Effector CD8-positive, alpha-beta T cell (primary cell): Measurements from ENCODE around the gene FH.

Source experiments
- DNase-seq: peaks from one replicate; lab custom pipeline; 2025; lab: John Stamatoyannopoulos, UW
- total RNA-seq, 4 experiments: gene quantifications; one replicate each; lab custom pipeline; 2026; lab: John Stamatoyannopoulos, UW

The FH gene
- 31.0 to 51.8 (median 37.8) reads per million in 4 experiments for total RNA-seq

DNA sequence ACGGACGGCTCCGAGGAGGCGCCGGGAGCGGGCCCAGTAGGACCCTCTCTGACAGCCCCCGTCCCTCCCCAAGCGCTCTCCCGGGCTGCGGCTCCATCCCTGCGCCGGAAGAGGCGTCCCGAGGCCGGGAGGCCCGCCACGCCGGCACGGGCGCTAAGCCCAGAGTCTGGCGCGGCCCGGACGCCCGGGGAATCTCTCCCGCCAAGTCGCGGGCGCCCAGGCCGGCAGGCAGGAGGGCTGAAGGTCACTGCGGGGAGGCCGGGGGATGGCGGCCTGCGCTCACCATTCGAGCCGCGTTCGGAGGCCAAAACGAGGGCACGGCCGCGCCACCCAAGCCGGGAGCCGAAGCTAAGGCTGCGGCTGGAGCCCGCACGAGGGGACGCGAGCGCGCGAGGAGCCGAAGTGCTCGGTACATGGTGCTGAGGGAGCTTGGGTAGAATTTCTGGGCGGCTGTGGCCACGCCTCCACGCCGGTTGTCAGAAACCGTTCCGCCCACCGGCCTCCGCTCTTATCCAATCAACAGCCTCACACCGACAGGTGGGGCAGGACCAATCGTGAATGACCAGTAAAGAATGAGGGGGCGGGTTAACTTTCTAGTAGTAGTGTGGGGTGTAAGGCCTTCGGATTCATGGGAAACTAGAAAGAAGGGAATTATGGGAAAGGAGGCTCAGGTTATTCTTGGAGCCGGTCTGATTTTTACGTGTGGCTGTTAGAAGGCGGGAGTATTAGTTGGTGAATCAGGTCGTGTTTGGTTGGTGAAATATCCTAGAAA is at the start of gene FH:
FH (minus strand) TSS at position 448 of the 772 bp plus-strand sequence; CDS start at position 415, 33 bp downstream.
- peak; percentile 87 for DNase-seq

DNA sequence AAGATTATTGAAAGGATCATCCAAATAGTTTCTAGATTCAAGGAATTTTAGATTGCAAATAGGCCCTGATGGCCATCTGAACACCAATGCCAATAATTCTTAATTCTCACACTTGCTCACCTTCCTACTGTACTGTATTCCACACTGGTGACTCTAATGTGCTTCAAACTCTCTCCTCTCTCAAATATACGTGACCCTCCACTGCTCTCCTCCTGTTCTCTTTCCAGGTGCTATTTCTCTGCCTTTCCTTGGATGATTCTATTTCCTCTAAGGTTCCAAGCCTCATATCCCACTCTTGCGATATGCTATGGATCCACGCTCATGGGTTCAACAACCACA is 41.3 kb upstream of the FH start:
- DNase-seq: no peak

DNA sequence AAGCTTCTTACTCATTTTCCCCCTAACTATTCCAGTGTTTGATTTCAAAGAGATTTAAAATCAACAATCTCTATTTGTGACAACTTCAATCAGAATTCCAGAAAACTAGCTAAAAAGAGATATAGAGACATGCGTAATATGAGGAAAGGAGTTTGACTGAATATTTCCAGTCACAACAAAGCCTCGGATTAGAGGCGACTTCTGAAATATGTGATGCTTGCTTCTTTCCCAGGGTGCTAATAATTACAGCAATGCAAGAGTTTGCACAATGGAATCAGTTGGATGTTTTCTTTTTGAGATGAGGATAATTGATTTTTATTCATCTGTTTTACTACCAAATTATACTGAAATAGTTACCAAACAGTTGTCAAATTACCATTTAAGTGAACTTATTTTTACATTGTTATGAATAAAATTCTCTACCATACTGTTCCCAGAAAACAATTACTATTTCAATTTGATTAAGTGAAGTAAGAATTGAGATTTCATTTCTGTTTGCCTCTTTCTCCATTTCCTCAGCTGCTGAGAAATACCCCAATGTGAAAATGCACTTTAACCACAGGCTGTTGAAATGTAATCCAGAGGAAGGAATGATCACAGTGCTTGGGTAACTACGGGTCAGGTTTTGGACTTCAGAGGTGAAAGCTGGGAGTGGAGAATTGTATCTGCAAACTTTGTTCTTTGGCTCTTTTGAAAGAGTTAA is 40.7 kb upstream of the FH start:
- no peak for DNase-seq

DNA sequence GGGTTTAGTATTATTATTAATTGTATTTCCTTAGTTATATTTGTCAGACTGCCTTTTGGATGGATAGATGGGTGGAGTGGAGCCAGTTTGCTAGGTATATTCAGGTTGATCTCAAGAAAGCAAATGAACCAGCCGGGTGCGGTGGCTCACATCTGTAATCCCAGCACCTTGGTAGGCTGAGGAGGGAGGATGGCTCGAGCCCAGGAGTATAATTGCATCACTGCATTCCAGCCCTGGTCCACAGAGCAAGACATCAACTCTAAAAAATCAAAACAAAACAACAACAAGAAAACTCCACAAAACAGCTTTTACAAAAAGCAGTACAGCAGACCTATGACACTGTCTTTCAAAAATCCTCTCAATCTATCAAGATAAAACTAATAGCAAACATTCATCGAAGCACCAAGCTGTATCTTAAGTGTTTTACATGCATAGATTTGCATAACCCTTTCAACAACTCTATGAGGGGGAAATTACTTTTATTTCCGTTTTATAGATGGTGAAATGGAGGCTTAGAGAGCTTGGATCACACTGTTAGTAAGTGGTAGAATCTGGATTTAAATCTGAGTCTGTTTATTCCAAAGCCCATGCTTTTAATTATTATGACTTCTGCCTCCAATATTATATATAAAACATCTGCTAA is 38.1 kb upstream of the FH start:
- DNase-seq: no peak

DNA sequence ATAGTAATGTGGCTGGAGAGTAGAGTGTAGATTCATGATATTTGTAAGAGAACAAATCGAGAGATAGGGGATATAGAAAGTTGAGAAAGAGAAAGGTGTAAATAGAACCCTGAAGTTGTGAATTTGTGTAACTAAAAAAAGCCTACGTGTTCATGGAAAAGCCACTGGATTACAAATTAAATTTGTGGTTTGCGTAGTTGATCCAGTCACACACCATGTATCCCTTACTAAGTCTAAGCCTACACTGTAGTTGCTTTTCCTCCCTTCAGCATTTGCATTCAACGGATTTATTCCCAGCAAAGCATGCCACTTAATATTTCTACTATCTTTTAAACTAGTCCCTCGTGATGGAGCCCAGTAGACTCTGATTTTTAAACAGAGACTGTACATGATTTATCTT is 37.5 kb upstream of the FH start:
- no peak for DNase-seq

DNA sequence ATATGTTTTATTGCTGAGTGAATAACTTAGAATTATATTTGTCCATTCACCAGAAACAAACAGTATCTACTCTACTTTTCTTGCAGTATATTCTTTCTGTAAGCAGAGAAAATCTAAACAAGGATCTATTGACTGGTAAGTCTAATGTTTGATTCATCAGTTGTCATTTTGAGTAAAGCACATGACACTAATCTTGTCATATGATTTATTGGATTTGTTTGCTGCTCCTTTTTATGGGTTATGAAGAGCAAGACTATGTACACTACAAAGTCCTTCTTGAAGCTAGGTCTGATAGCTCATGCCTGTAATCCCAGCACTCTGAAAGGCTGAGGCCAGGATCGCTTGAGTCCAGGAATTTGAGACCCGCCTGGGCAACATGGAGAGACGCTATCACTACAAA is 36.0 kb upstream of the FH start:
- no peak for DNase-seq

DNA sequence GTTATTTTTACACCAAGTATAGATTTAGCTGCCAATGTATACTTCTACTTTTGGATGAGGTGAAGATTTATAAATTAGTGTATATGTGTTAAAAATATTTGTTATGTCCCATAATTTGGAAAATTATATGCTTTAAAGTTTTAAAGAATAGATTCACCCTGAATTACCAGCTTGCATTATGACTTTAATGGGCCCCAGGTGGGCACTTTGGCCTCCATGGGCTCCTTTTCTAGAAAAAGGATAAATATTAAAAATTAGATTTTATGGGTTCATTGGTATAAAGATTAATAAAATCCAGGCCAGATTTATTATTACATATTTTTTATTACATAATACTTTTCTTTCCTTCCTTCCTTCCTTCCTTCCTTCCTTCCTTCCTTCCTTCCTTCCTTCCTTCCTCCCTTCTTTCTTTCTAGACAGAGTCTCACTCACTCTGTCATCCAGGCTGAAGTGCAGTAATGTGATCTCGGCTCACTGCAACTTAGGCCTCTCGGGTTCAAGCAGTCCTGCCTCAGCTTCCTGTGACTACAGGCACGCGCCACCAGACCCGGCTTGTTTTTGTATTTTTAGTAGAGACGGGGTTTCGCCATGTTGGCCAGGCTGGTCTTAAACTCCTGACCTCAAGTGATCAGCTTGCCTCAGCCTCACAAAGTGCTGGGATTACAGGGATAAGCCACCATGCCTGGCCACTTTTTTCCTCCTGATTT is 34.5 kb upstream of the FH start:
- no peak for DNase-seq

DNA sequence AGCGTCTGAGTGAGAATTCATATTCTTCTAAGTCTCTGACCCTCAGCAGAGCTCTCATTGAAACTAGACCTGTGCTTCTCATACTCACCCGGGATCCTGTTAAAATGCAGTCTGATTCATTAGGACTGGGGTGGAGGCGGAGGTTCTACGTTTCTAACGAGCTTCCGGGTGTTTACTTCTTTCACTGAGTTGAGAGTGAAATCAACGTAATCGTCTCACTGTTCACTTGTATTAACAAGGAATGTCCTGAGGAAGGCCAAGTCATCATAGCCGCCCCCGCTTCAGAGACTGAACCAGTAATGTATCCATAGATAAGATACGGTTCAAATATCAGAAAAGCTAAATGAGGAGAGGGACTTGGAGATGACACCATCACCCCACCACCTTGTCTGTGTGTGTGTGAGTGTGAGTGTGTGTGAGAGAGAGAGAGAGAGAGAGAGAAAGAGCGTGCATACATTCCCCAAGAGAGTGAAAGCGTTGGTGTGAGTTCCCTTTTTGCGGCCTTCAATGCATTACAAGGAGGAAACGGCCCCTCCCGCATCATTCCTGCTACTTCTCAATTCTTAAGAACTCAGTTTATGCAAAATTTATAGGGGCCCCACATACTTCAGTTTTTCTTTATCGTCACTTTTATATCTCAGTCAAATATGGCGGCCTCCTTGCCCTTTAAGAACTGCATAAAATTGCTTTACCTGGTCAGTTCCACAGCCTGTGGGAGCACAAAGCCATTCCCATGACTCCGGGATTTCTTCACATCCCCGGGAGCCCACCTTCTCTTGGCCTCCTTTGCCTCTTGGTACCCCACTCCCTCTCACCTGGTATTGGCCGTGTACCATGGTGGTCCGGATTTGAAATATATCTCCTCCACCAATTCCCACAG is 32.4 kb upstream of the FH start:
- no peak for DNase-seq

DNA sequence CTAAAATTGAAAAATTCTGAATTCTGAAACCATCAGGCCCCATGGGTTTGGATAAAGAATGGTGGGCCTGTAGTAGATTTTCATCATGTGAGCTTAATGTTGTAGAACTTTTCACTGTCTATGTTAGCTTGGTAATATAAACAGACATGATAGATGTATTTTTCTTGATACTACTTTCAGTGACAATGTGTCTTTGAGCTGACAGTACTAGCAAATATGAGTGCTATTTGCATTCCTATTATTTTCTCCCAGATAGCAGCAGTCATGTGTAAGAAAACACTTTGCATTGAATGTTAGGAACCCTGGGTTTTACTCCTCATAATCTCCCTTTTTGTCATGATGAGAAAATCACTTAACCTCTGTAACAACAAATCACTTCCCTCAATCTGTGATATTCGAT is 30.8 kb upstream of the FH start:
- DNase-seq: no peak

DNA sequence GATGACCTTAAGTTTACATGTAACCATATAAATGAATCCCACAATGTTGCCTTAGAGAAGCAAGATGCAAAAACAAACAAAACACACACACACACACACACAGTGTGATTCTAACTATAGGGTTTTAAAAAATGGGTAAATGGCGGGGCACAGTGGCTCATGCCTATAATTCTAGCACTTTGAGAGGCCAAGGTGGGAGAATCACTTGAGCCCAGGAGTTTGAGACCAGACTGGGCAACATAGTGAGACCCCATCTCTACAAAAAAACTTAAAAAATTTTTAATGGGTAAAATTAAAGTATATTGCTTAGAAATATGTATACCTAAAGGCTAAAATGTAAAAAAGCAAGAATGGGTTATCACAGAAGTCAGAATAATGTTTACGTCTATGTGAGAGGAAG is 28.5 kb upstream of the FH start:
- DNase-seq: no peak

DNA sequence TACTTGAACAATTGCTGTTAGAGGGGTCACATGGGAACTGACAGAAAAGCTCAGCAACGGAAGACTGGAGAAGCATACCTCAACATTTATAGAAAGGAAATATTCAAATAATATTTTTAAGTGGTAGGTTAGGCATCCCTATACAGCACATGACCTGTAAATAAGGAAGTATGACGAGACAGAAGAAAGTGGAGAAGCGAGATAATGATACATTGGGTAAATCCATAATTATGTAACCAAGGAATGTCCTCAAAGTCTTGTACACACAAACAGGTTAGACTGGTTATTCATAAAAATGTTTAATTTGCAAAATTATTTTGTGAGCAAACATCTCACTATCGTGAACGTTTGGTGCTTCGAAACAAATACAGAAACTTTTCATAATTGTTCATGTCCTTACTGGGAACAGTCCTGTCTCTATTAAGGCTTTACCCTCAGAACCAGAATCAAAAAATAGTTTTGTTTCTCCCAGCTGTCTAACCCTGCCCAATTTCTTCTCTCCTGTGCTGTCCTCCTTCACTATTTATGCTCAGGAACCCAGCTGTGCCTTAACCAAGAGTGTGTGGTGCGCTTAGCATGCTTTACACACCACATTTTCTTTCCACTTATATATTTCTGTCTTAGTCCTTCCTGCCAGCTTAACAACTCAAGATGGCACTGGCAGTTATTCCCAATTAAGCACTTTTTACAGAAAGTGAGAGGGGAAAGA is 22.8 kb upstream of the FH start:
- no peak for DNase-seq

DNA sequence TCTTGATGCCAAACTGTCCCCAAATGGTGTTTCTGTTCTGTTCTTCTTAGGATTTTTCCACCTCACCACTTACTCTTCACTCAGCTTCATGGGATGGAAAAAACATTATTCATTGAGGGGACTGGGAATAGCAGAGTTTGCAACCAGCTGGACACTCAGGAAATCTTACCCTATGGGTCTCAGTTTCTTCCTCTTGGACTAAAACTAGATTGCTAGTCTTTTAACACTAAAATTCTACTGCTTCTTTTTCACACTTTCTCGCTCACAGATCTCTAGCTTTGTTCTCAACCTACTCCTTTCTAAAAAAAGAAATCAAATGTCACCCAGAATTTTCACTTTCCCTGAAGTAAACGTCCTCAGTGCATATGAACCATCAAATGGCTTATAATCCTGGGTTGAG is 17.4 kb upstream of the FH start:
- DNase-seq: no peak

DNA sequence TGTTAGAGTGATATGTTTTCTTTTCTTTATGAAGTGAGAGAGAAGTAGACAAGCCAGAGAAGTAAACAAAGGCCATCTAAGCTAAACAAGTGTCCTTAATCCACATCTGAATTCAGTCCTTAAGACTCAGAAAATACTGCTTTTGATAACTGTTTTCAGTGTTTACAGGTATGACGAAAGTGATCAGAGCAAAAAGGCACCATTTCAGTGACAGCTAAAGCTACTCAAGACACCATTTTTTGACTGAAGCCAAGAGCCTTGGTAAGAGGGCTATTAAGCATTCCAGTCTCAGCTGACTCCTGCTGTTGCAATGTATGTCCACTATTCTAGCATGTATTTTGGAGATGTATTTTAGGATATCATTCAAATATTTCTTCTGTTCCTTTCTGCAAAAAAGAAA is 16.7 kb upstream of the FH start:
- DNase-seq: no peak

DNA sequence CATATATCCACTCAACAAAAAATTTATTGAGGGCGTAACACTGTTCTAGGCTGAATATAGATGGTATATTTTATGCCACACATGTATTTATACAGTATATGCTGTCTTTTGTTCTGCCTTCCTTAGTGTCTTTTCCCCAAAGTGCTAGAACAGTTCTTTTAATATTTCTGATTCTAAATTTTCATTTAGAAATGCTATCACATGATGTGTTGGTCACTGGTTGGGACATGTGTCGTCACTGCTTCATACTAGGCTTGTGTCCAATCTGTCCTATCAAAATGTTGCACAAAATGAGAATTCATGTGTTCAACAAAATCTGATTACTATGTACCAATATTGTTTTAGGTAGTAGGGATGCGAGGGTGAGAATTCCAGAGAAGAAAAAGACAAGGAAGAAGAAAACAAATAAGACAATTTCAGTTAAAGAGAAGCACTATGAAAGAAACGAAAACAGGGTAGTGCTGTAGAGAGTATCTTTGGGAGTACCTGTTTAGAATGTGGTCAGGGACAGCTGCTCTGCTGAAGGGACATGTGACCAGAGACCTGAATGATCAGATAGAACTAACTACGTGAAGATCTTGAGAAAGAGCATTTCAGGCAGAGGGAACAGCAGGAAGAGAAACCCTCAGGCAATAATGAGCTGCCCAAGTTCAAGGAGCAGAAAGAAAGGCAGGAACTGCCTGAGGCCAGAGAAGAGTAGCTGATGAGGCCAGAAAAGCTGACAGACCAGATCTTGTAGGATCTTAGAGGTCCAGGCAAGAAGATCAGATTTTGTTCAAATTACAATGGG is 14.0 kb upstream of the FH start:
- no peak for DNase-seq

DNA sequence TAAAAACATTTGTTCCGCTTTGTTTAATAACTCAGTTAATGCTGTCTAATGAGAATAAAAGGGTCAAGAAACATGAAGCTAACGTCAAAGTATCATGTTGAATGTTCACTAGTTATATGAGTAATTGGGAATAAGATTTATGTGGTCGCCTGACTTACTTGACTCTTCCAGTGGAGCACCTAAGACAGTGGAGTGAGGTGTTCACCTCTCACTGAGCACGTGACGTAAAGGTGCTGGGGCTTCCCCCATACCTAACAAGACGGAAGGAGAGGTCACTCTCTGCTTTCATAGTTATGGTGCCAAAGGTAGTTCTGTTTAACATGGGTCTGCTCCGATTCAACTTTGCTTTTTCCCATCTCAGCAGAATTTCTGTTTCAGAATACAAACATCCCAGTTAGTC is 13.3 kb upstream of the FH start:
- DNase-seq: no peak

DNA sequence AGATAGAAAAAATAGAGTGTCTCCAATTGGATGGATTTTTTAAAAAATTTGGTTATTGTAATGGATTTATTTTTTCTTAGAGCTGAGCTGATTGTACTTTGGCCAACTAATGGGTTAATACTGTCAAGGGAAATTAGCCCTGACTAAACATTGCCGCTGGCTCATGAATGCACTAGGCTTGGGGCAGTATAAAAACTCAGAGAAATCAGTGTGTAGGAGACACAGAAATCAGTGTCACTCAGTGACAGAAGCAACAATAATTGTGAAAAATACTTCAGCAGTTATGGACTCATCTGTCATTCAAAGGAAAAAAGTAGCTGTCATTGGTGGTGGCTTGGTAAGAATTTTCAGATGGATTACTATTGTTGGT is 12.6 kb upstream of the FH start, which contains the start of gene KMO:
KMO (plus strand) TSS at position 217 of the 370 bp plus-strand sequence; CDS start at position 284, 67 bp downstream.
- no peak for DNase-seq

DNA sequence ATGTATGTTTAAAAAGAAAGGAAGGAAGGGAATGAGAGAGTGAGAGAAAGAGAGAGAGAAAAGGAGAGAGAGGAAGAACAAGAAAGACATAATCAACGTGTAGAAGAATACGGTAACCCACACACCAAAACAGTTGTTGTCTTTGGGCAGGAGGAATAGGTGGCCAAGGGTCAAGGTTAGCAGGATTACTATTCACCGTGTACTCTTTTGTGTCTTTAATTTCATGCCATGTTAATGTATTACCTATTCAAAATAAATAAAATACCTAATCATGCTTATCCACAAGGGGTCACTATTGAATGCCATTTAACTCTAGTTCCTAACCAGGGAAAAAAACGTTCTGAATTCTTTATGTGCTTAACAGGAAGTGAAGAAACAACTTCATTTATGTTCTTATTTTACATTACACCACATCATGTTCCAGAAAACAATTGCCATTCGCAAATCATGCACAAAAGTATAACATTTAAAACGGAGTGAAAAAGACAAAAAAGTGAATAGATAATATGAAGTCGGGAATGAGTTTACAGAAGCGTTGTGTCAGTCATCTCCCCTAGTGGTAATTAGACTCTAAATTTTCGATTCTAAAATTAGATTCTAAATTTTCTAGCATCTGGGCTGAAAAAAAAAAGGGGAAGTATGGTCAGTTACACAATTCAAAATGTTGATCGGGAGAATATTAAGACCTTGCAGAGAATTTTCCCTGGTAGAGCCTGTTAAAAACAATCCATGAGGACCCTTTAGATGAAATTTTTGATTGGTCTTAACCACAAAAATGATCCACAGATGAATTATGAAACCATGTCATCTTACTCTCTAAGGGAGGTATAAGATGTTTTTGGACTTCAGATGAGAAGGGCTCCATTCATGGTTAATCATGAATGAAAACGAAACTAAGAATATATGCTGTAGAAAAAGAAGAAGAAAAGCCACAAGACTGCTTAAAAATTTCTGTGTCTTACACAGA is 11.9 kb upstream of the FH start:
- DNase-seq: no peak

DNA sequence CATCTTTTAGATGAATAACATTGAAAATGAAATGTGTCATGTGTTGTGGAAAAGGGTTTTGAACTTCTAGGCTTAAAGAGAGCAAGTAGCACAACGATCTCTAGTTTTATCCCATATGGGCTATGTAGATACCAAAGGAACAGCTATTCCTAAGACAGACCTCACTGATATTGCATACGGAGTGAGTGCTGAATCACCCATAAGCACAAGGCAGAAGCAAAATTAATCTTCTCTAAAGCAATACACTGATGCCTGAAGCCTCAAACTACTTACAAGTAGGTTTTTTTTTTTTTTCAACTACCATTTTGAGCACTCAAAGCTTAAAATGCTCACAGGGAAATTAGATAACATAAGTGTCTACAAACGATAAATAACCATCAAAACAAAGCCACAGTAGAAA is 7.6 kb upstream of the FH start:
- DNase-seq: no peak

DNA sequence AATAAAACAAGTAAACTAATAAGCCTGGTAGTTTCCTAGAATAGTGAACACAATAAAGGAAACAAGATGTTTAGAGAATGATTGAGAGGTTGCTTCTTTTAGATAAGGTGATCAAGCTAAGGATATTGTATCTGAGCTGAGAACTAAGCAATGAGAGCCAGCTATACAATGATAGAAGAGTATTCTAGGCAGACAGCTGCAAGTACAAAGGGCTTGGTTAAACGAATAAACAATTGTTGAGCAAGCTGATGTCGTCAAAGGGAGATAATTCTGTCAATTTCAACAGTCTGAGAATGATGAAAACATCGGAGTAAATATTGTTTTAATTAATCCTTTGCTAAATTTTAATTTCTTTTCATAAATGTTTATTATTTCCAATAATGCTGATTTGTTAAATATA is 5.5 kb upstream of the FH start:
- DNase-seq: no peak
